Hepatocyte (in vitro differentiated cells): ENCODE results near the gene IL17F.

Source experiments
- CTCF ChIP-seq: fragments of 200-600 bp; sonication (generic); IDR thresholded peaks from 2 replicates; pipeline ENCODE4 v1.5.1; 2016; ENCODE audit warnings: antibody characterized with exemption, mild to moderate bottlenecking; ENCODE audit not compliant: poor library complexity
- EZH2phosphoT487 ChIP-seq: fragments of 200-600 bp; sonication (generic); IDR thresholded peaks from one replicate; pipeline ENCODE4 v1.6.1; 2018; ENCODE audit warnings: antibody characterized with exemption, mild to moderate bottlenecking, low read depth, moderate library complexity; ENCODE audit not compliant: unreplicated experiment, severe bottlenecking

GRCh38 chr6:52243282-52243893 is 912 bp downstream of the IL17F start:
- TF ChIP-seq CTCF = no peak
- TF ChIP-seq EZH2phosphoT487 = no peak
